GM12892 (cell line): ENCODE data around the gene NUDT3.
"Not testable (repeated sequence)": the region's sequence is repeated elsewhere in the genome, so short reads cannot be mapped to it uniquely, and the experiment has no call there.

Experiments used
- POLR2A ChIP-seq: IDR thresholded peaks from 2 replicates; pipeline ENCODE4 v1.6.1; 2011; ENCODE audit warnings: low read depth, low read length, control low read depth
- POLR2AphosphoS5 ChIP-seq: IDR thresholded peaks from 2 replicates; pipeline ENCODE4 v1.6.1; 2011; ENCODE audit warnings: low read depth, low read length, control low read depth
- TAF1 ChIP-seq: IDR thresholded peaks from 2 replicates; pipeline ENCODE4 v1.6.1; 2011; ENCODE audit warnings: low read depth, mild to moderate bottlenecking, control low read depth, low read length, borderline replicate concordance

- TF ChIP-seq POLR2AphosphoS5, POLR2A, TAF1: not testable (repeated sequence)
Measured at GRCh38 chr6:34353530-34353929, 38.9 kb downstream of the NUDT3 start.
